ENCODE data around the gene STAC3. TPM values are rescaled to one million over a fixed set of nuclear protein-coding genes. Genes with fewer than 3 reads are reported as not detected.

Gene STAC3
- 1.2 and 3.0 TPM in 2 replicates for total RNA-seq (2014; rRNA removed; shearing (Covaris generic))
- polyA plus RNA-seq (2016; fragmentation: Nextera tagmentation; extraction: Ambion mirVana) = 0.48 and 0.59 TPM in 2 replicates
- long read RNA-seq, partial matches to known transcripts = 0 of 1 reads
- long read RNA-seq, other reads (novel, unspliced or antisense) = 1 of 1 reads

DNA sequence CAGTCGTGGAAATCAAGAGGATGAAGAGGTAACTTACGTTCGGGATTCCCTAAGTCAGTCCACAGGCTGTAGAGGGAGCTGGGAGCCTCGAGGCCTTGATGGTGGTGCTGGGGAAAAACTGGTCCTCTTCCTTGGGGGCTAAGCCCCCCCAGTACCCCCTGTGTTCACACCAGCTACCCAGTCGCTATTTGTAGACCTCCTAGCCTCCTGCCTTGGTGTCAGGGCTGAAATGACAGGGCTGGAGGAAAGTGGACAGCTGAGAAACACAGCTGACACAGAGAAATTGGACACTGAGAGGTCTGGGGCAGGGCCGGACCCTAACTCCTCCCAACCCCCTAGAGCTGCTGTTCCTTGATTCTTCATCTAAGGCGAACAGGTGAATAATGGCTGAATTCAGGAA lies at the start of gene STAC3:
TSS of gene STAC3 (minus strand) at position 232 of the 400 bp plus-strand sequence. CDS start 1,551 bp downstream, outside the sequence.
- Mint-ChIP-seq H3K27ac (no peak within 1 kb of the TSS), H3K36me3 (ENCODE audit: low read depth) (no peaks in the 10 kb centered on the region), H3K4me3 (no peak within 1 kb of the TSS), H3K4me1 (peaks cover 37% of the 10 kb centered on the region), H3K9me3 (no peaks in the 10 kb centered on the region), H3K27me3 (ENCODE audit: insufficient read depth, low read depth, poor library complexity) (peaks cover 12% of the 10 kb centered on the region)
- Histone ChIP-seq H2AFZ (no peak within 1 kb of the TSS), H3K4me1 (ENCODE audit: insufficient read depth) (peaks cover 36% of the 10 kb centered on the region), H3K79me2 (replicated peaks; ENCODE audit: insufficient read depth) (no peaks in the 10 kb centered on the region), H3K9me2 (ENCODE audit: insufficient read depth) (no peaks in the 10 kb centered on the region), H3K27me3 (ENCODE audit: insufficient read depth) (no peaks in the 10 kb centered on the region), H3K4me2 (peak within 1 kb of the TSS; percentile 70), H3F3A (replicated peaks; ENCODE audit: low read depth) (peaks cover 4% of the 10 kb centered on the region), H3K27ac (ENCODE audit: low read depth) (no peak within 1 kb of the TSS), H3K4me3 (no peak within 1 kb of the TSS), H4K20me1 (replicated peaks; ENCODE audit: insufficient read depth) (no peaks in the 10 kb centered on the region), H3K36me3 (ENCODE audit: insufficient read depth) (no peaks in the 10 kb centered on the region)
- TF ChIP-seq POLR2AphosphoS5 (IDR thresholded peaks at IDR 0.05; ENCODE audit: low read depth) = no peak
- TF ChIP-seq CTCF (conservative IDR thresholded peaks at IDR 0.05; ENCODE audit: low read depth in 2 of 2) = no peak
- no peak for TF ChIP-seq NANOG (IDR thresholded peaks at IDR 0.05; ENCODE audit: borderline replicate concordance)
- no peak for TF ChIP-seq EZH2 (IDR thresholded peaks at IDR 0.05; ENCODE audit: low read depth, unreplicated experiment)
- TF ChIP-seq ZNF114 (CRISPR knock-in tag; IDR thresholded peaks at IDR 0.05) = no peak
- TF ChIP-seq ETS1 (IDR thresholded peaks at IDR 0.05) = no peak
- no peak for TF ChIP-seq CREB1 (CRISPR knock-in tag; IDR thresholded peaks at IDR 0.05; ENCODE audit: low read depth)
- TF ChIP-seq STAT1 (IDR thresholded peaks at IDR 0.05; ENCODE audit: unreplicated experiment) = no peak
- TF ChIP-seq JUNB (IDR thresholded peaks at IDR 0.05; ENCODE audit: unreplicated experiment) = no peak
- TF ChIP-seq, protein P1, sequence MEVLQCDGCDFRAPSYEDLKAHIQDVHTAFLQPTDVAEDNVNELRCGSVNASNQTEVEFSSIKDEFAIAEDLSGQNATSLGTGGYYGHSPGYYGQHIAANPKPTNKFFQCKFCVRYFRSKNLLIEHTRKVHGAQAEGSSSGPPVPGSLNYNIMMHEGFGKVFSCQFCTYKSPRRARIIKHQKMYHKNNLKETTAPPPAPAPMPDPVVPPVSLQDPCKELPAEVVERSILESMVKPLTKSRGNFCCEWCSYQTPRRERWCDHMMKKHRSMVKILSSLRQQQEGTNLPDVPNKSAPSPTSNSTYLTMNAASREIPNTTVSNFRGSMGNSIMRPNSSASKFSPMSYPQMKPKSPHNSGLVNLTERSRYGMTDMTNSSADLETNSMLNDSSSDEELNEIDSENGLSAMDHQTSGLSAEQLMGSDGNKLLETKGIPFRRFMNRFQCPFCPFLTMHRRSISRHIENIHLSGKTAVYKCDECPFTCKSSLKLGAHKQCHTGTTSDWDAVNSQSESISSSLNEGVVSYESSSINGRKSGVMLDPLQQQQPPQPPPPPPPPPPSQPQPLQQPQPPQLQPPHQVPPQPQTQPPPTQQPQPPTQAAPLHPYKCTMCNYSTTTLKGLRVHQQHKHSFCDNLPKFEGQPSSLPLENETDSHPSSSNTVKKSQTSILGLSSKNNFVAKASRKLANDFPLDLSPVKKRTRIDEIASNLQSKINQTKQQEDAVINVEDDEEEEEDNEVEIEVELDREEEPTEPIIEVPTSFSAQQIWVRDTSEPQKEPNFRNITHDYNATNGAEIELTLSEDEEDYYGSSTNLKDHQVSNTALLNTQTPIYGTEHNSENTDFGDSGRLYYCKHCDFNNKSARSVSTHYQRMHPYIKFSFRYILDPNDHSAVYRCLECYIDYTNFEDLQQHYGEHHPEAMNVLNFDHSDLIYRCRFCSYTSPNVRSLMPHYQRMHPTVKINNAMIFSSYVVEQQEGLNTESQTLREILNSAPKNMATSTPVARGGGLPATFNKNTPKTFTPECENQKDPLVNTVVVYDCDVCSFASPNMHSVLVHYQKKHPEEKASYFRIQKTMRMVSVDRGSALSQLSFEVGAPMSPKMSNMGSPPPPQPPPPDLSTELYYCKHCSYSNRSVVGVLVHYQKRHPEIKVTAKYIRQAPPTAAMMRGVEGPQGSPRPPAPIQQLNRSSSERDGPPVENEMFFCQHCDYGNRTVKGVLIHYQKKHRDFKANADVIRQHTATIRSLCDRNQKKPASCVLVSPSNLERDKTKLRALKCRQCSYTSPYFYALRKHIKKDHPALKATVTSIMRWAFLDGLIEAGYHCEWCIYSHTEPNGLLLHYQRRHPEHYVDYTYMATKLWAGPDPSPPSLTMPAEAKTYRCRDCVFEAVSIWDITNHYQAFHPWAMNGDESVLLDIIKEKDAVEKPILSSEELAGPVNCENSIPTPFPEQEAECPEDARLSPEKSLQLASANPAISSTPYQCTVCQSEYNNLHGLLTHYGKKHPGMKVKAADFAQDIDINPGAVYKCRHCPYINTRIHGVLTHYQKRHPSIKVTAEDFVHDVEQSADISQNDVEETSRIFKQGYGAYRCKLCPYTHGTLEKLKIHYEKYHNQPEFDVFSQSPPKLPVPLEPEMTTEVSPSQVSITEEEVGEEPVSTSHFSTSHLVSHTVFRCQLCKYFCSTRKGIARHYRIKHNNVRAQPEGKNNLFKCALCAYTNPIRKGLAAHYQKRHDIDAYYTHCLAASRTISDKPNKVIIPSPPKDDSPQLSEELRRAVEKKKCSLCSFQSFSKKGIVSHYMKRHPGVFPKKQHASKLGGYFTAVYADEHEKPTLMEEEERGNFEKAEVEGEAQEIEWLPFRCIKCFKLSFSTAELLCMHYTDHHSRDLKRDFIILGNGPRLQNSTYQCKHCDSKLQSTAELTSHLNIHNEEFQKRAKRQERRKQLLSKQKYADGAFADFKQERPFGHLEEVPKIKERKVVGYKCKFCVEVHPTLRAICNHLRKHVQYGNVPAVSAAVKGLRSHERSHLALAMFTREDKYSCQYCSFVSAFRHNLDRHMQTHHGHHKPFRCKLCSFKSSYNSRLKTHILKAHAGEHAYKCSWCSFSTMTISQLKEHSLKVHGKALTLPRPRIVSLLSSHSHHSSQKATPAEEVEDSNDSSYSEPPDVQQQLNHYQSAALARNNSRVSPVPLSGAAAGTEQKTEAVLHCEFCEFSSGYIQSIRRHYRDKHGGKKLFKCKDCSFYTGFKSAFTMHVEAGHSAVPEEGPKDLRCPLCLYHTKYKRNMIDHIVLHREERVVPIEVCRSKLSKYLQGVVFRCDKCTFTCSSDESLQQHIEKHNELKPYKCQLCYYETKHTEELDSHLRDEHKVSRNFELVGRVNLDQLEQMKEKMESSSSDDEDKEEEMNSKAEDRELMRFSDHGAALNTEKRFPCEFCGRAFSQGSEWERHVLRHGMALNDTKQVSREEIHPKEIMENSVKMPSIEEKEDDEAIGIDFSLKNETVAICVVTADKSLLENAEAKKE (CRISPR knock-in tag; IDR thresholded peaks at IDR 0.05) = no peak
- ATAC-seq = peak; percentile 37
- peak; percentile 35 for DNase-seq (ENCODE audit: low spot score)

Measured in GM23338 (cell line).